CD4-positive, alpha-beta T cell treated with Interferon gamma for 1 hour (primary cell): Measurements from ENCODE around the gene DRC7.

Experiments used
- DNase-seq: peaks from one replicate; pipeline ENCODE4 v3.0.0-alpha.2; 2020

Gene DRC7, protein sequence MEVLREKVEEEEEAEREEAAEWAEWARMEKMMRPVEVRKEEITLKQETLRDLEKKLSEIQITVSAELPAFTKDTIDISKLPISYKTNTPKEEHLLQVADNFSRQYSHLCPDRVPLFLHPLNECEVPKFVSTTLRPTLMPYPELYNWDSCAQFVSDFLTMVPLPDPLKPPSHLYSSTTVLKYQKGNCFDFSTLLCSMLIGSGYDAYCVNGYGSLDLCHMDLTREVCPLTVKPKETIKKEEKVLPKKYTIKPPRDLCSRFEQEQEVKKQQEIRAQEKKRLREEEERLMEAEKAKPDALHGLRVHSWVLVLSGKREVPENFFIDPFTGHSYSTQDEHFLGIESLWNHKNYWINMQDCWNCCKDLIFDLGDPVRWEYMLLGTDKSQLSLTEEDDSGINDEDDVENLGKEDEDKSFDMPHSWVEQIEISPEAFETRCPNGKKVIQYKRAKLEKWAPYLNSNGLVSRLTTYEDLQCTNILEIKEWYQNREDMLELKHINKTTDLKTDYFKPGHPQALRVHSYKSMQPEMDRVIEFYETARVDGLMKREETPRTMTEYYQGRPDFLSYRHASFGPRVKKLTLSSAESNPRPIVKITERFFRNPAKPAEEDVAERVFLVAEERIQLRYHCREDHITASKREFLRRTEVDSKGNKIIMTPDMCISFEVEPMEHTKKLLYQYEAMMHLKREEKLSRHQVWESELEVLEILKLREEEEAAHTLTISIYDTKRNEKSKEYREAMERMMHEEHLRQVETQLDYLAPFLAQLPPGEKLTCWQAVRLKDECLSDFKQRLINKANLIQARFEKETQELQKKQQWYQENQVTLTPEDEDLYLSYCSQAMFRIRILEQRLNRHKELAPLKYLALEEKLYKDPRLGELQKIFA

DNA sequence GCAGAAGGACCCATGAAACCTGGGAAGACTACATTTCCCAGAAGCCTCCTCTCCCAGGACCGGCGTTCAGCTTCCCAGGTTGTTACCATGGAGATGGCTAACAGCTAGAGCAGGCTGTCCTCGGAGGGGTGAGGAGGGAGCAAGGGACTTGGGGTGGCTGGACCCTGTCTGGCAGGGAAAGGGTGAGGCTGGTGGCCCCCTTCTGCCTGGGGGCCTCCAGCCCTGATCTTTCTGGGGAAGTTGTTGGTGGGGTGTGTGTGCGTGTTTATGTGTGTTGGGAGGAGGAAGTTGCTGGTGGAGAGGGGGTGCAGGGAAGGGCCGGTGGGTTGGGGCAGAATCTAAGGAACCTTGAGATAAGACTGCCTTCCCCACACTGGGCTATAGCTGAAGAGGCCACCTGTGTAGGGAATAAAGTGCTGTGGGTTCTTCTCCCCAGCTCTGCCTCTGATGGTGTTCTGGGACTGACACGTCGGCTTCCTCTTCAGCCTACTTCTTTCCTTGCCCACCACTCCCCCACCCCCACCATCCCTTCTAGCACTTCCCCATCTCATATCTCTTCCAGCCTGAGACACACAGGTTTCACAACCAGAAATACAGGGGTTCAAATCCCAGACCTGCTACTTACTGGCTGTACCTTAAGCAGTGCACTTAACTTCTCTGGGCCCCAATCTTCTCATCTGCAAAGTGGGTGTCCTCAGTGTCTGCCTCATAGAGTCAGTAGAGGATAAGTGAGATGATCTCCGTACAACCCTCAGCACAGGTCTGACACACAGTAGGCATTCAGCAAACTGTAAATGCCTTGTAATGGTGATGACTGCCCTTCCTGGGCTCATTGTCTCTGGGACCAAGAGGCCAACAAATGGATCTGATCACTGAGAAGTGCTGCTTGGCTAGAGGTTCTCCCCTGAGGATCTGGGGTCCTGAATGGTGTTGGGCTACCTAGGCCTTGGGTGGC, at the start of gene DRC7:
Gene DRC7 (plus strand): TSS at position 82 of the 955 bp plus-strand sequence. CDS start 3,144 bp downstream, outside the sequence.
- peak; percentile 63 for DNase-seq

DNA sequence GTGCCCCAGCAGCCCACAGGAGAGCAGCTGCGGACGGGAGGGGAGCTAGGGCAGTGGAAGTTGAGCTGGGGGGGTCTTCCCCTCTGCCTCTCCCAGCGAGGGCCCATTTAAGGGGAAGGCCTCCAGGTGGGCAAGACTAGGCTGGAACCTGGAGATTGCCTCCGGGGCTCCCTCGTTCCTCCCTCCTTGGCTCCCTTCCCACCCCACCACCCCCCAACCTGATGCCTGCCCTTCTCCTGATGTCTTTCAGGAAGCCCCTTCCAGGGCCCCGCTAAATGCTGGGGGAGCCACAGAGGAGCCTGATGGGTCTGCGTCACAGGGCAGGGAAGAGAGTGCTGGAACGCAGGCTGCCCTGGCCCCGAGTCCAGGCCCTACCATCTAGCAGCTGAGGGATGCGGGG, 49.4 kb upstream of the DRC7 start:
- no peak for DNase-seq

DNA sequence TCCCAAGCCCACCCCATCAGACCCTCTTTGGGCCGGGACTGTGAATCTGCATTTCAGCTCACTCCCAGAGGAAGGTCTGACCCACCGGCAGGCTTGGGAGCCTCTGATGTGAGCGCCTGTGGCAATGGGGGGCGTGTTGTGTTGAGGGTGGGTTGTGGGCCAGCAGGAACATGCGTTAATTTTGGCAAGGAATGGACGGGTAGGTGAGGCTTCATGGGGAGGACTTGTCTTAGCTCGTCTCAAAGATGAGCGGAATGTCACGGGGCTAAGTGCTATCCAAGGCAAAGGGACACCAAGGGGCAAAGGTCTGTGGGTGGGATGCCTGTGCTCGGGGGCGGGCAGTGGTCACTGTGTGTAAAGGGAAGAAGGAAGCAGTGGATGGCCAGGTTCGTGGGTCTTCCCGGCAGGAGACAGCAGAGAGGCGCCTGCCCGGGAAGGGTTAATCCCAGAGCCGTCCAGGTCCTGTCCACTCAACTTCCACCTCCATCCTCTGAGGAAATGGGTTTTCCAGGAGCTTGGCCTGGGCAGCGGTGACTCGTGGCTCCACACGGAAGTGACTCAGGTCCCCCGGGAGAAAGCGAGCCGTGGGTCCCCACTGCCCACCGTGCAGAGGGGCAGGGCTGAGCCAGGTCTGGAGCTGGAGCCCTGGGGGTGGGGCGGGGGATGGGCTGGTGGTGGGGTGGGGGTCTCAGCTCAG, 48.8 kb upstream of the DRC7 start:
- no peak for DNase-seq

DNA sequence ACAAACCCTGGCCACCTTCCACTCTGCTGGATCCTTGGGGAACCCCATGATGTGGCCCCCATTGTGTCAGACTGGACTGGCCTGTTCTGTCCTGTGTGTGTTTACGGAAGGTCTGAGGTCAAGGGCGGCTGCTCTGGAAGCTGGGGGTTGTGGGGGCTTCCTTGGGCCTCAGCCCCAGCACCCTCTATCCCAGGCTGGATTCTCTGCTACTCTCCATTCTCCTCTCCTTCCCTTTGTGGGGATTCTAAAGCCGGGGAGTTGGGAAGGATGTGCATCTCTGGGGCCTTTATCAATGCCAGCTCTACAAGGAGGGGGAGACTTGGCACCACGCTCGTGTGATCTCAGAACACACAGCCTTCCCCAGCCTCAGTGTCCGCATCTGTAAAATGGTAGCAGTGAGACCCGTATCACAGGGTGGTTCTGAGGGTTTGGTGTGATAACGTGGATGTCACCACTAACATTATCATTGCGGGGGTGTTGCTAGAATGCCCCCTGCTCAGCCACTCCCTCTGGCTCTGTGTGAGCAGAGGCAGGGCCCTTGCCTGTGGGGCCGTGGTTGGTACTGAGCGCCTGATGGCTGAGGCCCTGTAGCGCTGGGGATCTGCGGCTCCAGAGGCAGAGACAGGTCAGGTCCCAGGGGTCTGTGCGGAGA, 48.1 kb upstream of the DRC7 start:
- DNase-seq, result peak; percentile 41

DNA sequence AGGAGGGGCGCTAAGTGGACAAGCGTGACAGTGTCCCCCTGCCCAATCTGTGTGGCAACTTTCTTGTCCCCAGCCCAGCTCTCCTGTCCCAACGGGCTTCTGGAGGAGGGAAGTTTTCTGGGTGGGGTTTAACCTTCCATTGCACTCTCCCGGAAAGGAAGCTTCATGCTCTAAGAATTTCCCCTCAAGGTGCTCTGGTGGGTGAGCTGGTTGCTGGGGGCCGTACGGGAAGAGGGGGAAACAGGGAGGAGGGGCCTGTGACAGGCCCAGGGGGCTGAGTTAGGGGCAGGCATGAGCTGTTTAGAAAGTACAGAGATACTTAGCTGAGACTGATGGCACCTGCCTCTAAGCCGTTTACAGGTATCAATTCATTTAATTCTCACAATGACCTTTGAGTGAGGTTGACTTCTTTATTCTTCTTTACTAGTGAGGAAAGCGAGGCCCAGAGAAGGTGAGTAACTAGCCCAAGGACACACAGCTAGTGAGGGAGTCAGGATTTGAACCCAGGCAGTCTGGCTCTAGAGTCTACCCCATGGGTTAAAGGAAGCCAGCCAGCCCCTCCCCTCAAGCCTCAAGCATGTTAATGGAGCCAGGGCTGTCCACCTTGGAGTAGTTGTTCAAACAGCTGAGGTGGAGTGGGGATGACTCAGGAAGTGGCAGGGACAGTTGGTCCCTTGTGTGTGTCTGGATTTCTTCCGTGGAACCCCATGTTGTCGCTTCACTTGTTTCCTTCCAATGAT, 47.3 kb upstream of the DRC7 start:
- DNase-seq, result no peak

DNA sequence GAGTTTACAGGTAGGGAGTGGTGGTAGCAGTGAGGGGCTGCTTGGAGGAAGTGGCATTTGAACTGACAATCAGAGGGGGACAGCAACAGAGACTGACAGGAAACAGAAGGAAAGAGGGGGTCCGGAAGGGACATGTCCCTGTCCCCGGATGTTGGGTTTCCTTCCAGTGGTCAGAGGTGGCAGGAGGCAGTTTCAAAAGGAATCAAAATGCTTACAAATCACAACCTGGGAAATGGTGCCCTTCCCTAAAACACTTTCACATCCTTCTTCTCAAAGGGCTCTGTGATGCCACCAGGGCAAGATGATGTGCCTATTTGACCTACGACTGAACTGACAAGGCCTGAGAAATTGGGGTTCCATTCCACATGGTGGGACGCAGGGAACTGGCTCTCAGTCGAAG, 46.5 kb upstream of the DRC7 start:
- DNase-seq, result peak; percentile 25

DNA sequence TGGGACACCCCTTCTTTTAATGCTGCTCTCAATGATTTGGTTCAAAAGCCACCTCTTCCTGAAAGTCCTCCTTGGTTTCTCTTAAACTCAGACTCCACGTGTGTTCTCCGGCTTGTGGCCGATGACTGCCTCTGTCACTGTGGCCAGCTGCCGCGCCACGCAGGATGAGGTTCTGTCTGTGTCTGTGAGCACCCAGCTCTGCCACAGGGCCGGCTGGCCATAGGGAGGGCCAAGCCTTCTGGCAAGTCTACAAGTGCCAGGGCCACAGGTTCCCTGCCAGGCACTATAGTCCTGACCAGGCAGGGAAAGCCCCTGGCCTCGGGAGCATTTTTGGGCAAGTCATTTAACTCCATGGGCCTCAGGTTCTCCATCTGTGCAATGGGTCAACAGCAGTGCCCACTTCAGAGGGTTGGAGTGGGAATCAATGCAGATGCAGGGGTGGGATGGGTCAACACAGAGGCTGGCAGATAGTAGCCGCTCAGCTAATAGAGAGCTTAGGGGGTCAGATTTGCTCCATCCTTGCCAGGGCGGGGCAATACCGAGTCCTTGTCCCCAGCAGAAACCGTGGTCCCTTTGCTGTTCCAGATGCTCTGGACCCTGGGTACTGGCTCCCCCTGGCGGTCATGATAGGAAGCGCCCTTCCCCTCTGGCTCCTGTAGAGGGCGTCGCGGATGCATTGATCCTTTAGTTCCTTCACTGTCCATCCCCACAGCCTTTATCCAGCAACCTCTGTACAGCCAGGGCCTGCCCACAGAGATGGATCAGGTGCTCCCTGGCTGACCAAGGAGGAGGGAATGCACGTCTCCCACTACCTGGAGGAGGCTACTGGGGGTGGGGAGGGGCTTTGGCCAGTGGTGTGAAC, 45.8 kb upstream of the DRC7 start:
- DNase-seq, result peak; percentile 76

DNA sequence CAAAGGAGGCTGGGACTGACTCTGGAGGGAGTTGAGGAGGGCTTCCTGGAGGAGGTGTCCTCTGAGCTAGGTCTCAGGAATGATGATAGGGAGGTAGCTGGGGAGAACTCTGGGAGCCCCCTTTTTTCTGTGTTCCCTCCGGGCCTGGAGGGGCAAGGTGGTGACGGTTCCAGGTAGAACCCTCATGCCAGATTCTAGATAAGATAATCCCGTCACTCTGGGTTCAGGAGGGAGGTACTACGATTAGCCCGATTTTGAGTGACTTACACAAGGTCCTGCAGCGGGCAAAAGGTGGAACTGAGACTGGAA, 45.2 kb upstream of the DRC7 start:
- DNase-seq, result no peak

DNA sequence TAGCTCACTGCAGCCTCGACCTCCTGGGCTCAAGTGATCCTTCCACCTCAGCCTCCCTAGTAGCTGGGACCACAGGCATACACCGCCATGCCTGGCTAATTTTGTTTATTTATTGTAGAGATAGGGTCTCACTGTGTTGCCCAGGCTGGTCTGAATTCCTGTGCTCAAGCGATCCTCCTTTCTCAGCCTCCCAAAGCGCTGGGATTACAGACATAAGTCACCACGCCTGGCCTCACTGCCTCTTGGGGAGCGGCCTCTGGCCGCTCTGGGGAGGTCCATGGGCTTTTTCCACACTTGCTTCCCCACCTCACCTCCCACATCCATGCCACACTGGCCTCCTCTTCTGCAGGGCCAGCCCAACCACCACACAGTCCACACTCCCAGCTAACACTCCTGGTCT, 44.8 kb upstream of the DRC7 start:
- no peak for DNase-seq

DNA sequence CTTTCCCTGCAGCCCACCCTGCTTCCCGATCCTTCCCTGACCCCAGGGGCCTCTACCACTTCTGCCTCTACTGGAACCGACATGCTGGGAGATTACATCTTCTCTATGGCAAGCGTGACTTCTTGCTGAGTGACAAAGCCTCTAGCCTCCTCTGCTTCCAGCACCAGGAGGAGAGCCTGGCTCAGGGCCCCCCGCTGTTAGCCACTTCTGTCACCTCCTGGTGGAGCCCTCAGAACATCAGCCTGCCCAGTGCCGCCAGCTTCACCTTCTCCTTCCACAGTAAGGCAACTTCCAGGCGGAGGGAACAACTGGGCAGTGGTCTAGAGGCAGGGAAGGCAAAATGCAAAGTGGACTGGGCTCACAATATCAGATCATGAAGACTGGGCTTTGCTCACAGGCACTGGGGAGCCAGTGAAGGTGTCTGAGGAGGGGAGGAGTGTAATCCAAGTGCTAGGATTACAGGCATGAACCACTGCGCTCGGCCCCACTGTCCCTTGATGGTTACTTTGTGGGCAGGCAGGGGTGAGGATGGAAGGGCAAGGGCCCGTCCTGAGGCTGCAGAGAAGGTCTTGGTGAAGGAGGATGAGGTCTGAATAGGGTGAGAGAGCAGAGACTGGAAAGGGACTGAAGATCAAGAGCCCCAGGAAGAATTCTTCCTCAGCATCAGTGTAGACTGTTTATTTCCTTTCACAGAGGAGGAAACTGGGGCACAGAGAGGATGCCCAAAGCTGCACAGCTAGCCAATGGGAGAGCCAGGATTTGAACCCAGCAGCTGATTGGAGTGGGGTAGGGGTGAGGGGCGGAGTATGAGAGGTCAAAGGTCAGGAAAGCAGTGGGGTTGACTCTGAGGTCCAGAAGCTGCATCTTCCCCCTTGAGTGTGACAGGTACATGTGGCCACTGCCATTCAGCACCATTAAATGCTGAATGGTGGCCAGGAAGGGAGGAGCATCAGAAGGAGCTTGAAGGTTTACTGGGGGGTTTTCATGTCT, 43.0 kb upstream of the DRC7 start:
- DNase-seq, result no peak

DNA sequence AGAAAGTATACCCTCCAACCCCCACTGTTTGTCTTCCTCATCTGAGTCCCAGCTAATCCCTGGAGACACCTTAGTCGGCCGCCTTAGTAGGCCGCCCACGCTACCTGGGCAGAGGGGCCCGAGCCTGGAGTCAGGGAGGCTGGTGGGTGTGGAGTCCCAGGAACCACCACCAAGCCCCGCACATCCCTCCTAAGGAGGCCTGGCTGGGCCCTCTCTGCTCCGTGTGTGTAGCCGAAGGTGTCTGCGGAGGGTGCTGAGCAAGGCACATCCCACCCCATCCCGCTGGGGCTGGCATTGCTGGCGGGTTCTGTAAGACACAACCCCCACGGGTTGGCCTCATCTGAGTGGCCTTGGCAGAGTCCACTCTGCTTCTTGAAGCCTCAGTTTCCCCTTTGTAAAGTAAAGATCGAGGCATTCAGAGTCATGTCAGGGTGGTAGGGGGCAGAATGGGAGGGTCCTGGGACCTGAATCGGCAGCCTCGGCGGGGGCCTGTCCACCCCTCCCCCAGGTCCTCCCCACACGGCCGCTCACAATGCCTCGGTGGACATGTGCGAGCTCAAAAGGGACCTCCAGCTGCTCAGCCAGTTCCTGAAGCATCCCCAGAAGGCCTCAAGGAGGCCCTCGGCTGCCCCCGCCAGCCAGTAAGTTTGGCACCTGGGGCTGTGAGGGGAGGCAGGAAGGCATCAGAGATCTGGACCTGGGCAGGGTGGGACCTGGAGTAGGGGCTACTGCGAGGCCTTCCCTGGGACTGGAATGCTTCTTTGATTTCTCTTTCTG, 41.7 kb upstream of the DRC7 start:
- DNase-seq, result no peak

DNA sequence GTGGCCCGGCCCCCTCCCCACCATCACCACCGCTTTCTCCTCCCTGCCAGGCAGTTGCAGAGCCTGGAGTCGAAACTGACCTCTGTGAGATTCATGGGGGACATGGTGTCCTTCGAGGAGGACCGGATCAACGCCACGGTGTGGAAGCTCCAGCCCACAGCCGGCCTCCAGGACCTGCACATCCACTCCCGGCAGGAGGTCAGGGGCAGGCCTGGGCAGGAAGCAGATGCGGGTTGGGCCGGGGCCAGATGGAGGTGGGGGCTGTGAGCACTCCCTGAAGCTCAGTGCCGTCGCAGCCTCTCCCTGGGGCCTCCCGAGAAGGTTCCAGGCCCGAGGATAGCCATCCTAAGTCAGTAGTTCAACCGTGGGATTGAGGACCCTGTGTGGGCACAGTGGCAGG, 40.7 kb upstream of the DRC7 start:
- no peak for DNase-seq

DNA sequence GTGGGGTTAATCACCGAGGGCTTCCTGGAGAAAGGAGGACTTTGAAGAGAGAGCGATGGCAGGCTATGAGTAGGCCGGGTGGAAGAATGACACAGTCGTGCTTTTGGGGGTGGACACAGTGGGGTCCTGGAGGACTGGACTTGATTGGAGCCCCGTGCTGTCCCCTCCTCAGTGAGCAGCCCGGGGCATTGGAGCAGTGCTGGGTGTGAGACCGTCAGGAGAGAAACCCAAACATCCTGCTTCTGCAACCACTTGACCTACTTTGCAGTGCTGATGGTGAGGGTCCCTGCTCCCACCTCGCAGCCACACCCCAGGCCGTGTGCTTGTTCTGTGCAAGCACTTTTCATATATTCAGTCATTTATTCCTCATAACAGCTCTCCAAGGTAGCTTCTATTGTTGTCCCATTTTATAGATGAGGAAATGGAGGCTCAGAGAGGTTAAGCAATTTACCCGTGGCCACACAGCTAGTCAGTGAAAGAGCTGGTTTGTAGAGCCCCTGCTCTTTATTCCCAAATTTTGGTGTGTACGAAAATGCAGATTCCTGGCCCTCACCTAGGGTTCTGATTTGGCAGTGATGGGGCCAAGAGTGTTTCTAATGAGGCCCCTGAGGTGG, 38.2 kb upstream of the DRC7 start:
- no peak for DNase-seq

DNA sequence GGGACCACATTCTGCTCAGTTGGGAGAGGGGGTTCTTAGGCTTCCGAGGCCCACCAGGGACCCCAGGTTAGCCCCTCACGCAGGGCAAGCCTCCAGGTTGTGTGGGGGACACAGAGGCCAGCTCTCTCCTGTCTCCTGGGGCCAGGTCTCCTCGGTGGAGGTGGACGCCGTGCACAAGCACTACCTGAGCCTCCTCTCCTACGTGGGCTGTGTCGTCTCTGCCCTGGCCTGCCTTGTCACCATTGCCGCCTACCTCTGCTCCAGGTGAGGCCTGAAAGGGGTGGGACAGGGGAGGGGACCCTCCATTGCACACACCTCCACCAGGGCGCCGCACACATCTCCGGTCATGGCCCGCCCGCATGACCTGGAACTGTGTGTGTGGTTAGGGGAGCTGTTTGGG, 37.4 kb upstream of the DRC7 start:
- no peak for DNase-seq

DNA sequence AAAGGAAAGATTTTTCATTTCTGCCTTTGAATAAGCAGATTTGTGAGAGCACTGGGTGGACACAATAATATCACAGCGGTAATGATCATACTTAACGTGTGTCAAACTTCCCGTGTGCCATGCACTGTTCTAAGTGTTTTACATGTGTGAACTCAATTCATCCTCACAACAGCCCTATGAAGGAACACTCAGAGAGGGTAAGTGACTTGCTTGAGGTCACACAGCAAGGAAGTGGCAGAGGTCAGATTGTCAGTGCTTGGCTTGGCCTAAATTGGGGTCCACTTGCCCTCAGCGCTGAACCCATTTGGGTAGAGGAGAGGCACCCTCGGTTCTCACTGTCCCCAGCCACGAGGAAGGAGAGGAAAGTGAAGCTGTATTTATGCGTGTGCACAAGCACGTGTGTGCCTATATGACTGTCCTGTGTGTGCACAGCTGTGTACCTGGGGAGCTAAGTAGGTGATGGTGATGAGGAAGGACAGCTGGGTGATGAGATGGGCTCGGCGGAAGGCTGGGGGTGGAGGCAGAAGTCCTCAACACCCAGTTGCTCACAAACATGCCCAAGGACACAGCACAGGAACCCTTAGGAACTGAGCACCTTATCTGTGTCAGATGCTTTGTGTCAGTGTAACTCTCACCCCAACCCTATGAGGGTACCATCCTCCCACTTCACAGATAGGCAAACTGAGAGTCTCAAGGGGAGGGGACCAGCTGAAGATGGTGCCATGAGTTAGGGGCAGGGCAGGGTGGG, 36.3 kb upstream of the DRC7 start:
- DNase-seq, result no peak

DNA sequence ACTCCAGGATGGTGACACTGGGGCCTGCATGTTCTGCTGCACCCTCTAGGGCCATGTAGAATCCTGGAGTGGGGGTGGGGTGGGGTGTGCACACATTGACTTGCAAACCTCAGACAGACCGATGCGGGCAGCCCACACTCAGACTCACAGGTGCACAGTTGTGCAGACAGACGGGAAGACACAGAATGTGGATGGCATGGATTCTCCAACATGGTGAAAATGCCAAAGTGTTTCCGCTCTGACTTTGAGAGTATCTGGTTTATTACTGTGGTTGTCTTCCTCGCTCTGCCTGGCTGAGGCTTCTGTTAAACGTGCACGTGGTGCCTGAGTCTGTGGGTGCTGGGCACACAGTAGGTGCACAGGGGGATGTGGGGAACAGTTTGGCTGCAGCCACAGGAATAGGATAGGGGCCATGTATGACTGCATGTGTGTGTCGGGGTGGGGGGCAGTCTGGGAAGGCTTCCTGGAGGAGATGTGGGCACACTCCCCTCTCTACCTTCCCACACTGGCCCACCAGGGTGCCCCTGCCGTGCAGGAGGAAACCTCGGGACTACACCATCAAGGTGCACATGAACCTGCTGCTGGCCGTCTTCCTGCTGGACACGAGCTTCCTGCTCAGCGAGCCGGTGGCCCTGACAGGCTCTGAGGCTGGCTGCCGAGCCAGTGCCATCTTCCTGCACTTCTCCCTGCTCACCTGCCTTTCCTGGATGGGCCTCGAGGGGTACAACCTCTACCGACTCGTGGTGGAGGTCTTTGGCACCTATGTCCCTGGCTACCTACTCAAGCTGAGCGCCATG, 35.5 kb upstream of the DRC7 start:
- DNase-seq, result no peak
